ENCODE measurements around the gene NNAT.
"Not testable (repeated sequence)": the region's sequence is repeated elsewhere in the genome, so short reads cannot be mapped to it uniquely, and the experiment has no call there.

Gene NNAT

GRCh38 chr20:37542281-37542680, 21.2 kb downstream of the NNAT start:
- DNase-seq, result no peak

GRCh38 chr20:37543828-37544227, 22.8 kb downstream of the NNAT start:
- DNase-seq, result no peak

DNA sequence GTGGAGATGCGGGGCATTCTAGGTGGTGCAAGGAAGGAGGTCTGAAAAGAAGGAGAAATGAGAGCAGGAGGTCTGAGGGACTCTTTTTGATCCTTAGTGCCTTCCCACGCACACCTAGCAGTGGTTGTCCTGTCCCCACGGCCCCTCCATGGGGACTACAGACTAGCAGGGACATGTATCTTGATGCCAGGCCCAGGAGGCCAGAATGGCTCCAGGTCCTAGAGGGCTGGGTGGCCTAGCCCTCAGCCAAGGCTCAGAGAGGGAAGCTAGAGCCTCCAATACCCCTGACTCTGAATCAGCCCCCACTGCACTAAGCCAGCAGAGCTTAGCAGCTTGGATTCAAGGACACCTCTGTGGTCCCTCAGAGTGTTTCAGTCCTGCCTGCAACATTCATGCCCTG, 23.3 kb downstream of the NNAT start:
- no peak for DNase-seq

DNA sequence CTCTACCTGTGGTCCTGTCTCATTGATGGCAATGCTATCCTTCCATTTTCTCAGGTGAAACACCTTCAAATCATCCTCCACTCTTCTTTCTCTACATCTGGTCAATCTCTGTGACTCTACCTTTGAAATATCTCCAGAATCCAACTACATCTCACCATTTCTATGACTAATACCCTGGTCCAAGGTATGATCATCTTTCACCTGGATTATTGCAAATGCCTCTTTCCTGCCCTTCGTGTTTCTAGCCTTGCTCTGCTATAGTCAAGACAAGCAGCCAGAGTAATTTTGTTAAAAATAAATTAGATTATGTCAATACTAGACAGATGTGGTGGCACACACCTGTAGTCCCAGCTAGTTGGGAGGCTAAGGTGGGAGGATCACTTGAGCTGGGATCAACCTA, 24.5 kb downstream of the NNAT start:
- no peak for DNase-seq

DNA sequence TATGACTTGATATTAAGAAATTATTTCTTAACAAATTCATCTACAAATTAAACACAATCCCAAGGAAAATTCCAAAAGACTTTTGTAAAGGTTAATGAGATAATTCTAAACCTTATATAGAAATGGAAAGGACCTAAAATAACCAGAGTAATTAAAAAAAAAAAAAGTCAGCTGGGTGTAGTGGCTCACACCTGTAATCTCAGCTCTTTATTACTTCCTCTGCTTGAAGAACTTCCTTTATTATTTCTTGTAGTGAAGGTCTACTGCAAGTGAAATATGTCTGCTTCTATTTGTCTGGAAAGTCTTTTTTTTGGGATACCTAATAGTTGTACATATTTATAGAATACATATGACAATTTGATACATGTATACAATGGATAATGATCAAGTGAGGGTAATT, 26.9 kb downstream of the NNAT start:
- no peak for DNase-seq

- not testable (repeated sequence) for DNase-seq
Measured at GRCh38 chr20:37550101-37550920, 29.3 kb downstream of the NNAT start.

- DNase-seq, result not testable (repeated sequence)
Measured at GRCh38 chr20:37551660-37552059, 30.6 kb downstream of the NNAT start.

- no peak for DNase-seq
Measured at GRCh38 chr20:37552415-37552814, 31.4 kb downstream of the NNAT start.

DNA sequence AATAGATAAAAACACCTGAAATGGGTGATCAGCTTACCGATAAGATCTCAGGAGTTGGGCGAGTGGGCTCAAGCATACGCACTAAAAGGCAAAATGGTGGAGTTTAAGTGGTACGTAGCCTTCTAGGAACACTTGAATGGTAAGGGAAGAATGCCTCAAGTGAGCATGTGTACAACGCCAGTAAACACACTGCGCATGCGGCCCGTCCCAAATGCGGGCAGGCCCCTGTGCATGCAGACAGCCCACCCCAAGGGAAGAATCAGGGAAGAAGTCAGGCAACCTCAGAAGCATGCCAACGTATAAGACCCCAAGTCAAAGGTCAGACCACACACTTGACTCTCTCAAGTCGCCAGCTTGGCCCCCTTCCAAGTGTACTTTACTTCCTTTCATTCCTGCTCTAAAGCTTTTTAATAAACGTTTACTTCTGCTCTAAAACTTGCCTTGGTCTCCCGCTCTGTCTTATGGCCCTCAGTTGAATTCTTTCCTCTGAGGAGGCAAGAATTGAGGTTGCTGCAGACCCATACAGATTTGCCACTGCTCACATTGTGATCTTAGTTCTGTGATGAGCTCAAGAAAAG, 33.8 kb downstream of the NNAT start:
- DNase-seq, result not testable (repeated sequence)

- no peak for DNase-seq
Measured at GRCh38 chr20:37556538-37556937, 35.5 kb downstream of the NNAT start.

DNA sequence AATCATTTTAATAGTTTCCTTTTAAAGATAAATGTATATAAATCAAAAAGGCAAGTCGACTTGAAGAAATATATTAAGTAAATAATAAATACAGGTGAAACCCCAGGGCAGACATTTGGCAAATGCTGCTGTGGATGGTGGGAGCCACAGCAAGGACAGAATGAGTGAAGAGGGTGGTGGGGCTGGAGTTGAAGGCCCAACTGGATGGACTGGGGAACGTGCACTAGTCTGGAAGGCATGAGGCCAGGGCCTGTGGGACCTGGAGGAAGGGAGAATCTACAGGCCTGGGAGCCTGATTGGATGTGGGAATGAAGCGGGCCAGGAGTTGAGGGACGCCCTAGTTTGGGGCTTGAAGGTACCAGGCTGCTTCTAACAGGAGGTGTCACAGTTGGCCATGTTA, 37.3 kb downstream of the NNAT start:
- no peak for DNase-seq

DNA sequence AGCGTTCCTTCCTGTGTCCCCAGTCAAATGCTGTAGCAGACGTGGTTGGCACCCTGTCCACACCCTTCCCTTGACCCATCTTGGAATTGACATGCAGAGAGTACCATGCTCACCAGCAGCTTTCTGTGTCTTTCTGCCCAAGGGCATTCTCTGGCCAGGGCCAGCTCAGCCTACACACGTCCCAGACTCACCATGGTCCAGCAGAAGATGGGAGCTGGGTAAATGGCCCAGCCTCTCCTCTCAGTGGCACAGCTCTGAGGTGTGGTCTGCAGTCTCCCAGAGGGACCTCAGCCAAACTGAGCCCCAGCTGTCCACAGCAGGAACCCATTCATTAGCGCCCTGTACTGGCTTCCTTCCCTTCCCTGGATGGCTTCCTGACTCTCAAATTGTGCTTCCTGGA, 37.7 kb downstream of the NNAT start:
- no peak for DNase-seq

DNA sequence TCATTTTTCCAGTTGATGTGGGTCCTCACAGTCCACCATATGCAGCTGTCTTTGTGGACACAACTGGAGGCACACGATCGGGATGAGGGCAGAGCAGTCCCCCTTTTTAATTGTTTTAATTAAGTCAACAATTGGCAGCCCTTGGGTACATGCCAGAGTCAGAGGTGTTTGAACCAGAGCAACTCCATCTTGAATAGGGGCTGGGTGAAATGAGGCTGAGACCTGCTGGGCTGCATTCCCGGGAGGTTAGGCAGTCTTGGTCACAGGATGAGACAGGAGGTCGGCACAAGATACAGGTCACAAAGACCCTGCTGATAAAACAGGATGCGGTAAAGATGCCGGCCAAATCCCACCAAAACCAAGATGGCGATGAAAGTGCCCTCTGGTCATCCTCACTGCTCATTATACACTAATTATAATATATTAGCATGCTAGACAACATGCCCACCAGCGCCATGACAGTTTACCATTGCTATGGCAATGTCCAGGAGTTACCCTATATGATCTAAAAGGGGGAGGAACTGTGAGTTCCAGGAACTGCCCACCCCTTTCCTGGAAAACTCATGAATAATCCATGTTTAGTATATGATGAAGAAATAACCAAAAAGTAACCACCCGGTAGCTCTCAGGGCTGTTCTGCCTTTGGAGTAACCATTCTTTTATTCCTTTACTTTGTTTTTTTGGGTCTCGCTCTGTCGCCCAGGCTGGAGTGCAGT, 38.4 kb downstream of the NNAT start:
- no peak for DNase-seq

DNA sequence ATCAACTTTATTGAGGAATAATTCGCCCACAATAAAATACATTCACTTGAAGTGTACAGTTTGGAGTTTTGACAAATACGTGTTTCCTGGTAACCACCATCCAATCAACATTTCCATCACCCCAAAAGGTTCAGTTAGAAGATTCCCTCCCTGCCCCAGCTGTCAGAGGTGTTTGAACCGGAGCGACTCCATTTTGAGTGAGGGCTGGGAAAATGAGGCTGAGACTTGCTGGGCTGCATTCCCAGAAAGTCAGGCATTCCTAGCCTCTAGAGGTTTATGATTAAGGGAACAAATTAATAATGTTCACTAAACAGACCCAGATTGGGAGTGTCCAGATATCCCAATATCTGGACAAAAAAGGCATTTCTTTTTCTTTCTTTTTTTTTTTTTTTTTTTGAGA, 39.6 kb downstream of the NNAT start:
- no peak for DNase-seq

GRCh38 chr20:37562695-37563480, 41.8 kb downstream of the NNAT start:
- DNase-seq, result no peak

DNA sequence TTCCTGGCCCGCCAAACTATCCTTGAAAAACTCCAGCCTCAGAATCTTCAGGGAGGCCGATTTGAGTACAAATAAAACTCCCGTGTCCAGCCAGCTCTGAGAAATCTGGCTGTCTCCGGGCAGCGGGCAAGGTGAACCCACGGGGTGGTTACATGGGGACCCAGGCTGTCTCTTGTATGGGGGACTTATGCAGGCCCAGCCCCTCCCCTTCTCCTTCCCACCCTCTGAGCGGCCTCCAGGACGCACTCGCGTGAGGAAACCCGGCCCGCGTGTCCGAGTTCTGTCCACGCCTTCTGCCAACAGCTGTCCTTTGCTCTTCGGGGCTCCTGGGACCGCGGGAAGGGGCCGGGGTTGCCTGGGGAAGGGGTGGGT, 43.0 kb downstream of the NNAT start:
- DNase-seq, result no peak

DNA sequence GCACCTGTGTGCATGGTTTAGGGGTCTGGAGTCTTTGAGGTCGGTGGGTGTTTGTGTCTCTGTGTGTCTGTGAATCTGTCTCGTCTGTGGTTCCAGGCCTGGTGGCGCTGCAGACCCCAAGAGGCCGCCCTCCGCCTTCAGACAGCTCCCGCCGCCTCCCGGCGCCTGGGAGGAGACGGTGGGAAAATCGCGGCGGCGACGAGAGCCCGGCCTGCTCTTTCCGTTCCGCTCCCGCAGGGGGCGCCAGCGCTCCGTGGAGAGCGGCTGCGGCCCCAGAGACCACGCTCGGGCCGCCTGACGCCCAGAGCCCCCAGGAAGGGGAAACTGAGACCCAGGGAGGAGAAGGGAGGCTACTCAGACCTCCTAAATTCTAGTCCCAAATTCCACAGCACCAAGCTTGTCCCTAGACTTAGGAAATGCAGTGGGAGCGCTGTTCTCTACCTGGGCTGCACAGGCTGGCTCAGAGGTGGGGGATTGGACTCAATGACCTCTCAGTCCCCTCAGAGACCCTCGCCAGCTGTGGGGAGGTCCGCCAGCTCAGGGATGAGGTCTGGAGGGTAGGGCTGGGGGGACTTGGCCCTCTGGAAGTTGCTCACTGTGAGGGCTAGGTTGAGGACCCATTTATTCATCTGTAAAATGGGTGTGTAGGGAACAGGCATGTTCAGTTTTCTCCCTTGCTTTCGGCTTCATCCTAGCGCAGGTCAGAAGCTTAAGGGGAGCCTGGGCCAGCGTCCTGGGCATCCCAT, 43.5 kb downstream of the NNAT start:
- DNase-seq, result peak in 2 of 4 experiments; percentile 4 to 5

GRCh38 chr20:37565134-37565811, 44.2 kb downstream of the NNAT start:
- DNase-seq, result no peak

GRCh38 chr20:37566590-37567330, 45.7 kb downstream of the NNAT start:
- no peak for DNase-seq

- no peak for DNase-seq
Measured at GRCh38 chr20:37567331-37567665, 46.2 kb downstream of the NNAT start.

Data from activated naive CD4-positive, alpha-beta T cell (primary cell).